ENCODE measurements around the gene LPAR1.

LPAR1 gene

GRCh38 chr9:110912419-110913291 lies 125.6 kb downstream of the LPAR1 start:
- no peaks in the 10 kb centered on the region for H3K4me1 Mint-ChIP-seq (ENCODE audit: low read depth)
- H3K27me3 Mint-ChIP-seq: no peaks in the 10 kb centered on the region
- no peak overlapping the region for H3K4me3 Mint-ChIP-seq
- no peaks in the 10 kb centered on the region for H3K36me3 Mint-ChIP-seq (ENCODE audit: low read depth)
- H3K27ac Mint-ChIP-seq: no peak overlapping the region
- H3K9me3 Mint-ChIP-seq: peaks cover 4% of the 10 kb centered on the region

- no peak overlapping the region for H3K4me3 Mint-ChIP-seq
- no peak overlapping the region for H3K27ac Mint-ChIP-seq
- H3K4me1 Mint-ChIP-seq (ENCODE audit: low read depth): no peaks in the 10 kb centered on the region
- no peaks in the 10 kb centered on the region for H3K36me3 Mint-ChIP-seq (ENCODE audit: low read depth)
- no peaks in the 10 kb centered on the region for H3K27me3 Mint-ChIP-seq
- peaks cover 4% of the 10 kb centered on the region for H3K9me3 Mint-ChIP-seq
Observed at GRCh38 chr9:110911659-110912418, 126.4 kb downstream of the LPAR1 start.

- Mint-ChIP-seq H3K36me3 (ENCODE audit: low read depth) (no peaks in the 10 kb centered on the region), H3K27ac (no peak overlapping the region), H3K9me3 (peaks cover 7% of the 10 kb centered on the region), H3K4me1 (ENCODE audit: low read depth) (no peaks in the 10 kb centered on the region), H3K27me3 (no peaks in the 10 kb centered on the region), H3K4me3 (no peak overlapping the region)
Observed at GRCh38 chr9:110908894-110909293, 129.4 kb downstream of the LPAR1 start.

GRCh38 chr9:110900917-110901316 lies 137.4 kb downstream of the LPAR1 start:
- Mint-ChIP-seq H3K36me3 (ENCODE audit: low read depth) (no peaks in the 10 kb centered on the region), H3K27ac (no peak overlapping the region), H3K4me1 (ENCODE audit: low read depth) (no peaks in the 10 kb centered on the region), H3K27me3 (no peaks in the 10 kb centered on the region), H3K9me3 (peaks cover 20% of the 10 kb centered on the region), H3K4me3 (no peak overlapping the region)

GRCh38 chr9:110900456-110900855 lies 137.8 kb downstream of the LPAR1 start:
- Mint-ChIP-seq H3K36me3 (ENCODE audit: low read depth) (no peaks in the 10 kb centered on the region), H3K27ac (no peak overlapping the region), H3K9me3 (peaks cover 20% of the 10 kb centered on the region), H3K27me3 (no peaks in the 10 kb centered on the region), H3K4me3 (no peak overlapping the region), H3K4me1 (ENCODE audit: low read depth) (no peaks in the 10 kb centered on the region)

- Mint-ChIP-seq H3K9me3 (peaks cover 17% of the 10 kb centered on the region), H3K4me3 (no peak overlapping the region), H3K36me3 (ENCODE audit: low read depth) (no peaks in the 10 kb centered on the region), H3K27ac (no peak overlapping the region), H3K4me1 (ENCODE audit: low read depth) (no peaks in the 10 kb centered on the region), H3K27me3 (no peaks in the 10 kb centered on the region)
Observed at GRCh38 chr9:110898866-110899265, 139.4 kb downstream of the LPAR1 start.

- Mint-ChIP-seq H3K36me3 (ENCODE audit: low read depth) (no peaks in the 10 kb centered on the region), H3K4me1 (ENCODE audit: low read depth) (no peaks in the 10 kb centered on the region), H3K27me3 (no peaks in the 10 kb centered on the region), H3K27ac (no peak overlapping the region), H3K4me3 (no peak overlapping the region), H3K9me3 (peaks cover 17% of the 10 kb centered on the region)
Observed at GRCh38 chr9:110898358-110898757, 139.9 kb downstream of the LPAR1 start.

- peaks cover 17% of the 10 kb centered on the region for H3K9me3 Mint-ChIP-seq
- H3K4me3 Mint-ChIP-seq: no peak overlapping the region
- H3K4me1 Mint-ChIP-seq (ENCODE audit: low read depth): no peaks in the 10 kb centered on the region
- no peak overlapping the region for H3K27ac Mint-ChIP-seq
- H3K27me3 Mint-ChIP-seq: no peaks in the 10 kb centered on the region
- no peaks in the 10 kb centered on the region for H3K36me3 Mint-ChIP-seq (ENCODE audit: low read depth)
Observed at GRCh38 chr9:110897943-110898342, 140.3 kb downstream of the LPAR1 start.

GRCh38 chr9:110895147-110895905 lies 142.9 kb downstream of the LPAR1 start:
- no peak overlapping the region for H3K4me3 Mint-ChIP-seq
- H3K27ac Mint-ChIP-seq: no peak overlapping the region
- H3K36me3 Mint-ChIP-seq (ENCODE audit: low read depth): no peaks in the 10 kb centered on the region
- no peaks in the 10 kb centered on the region for H3K4me1 Mint-ChIP-seq (ENCODE audit: low read depth)
- no peaks in the 10 kb centered on the region for H3K27me3 Mint-ChIP-seq
- peaks cover 8% of the 10 kb centered on the region for H3K9me3 Mint-ChIP-seq

- no peak overlapping the region for H3K4me3 Mint-ChIP-seq
- peaks cover 8% of the 10 kb centered on the region for H3K9me3 Mint-ChIP-seq
- H3K36me3 Mint-ChIP-seq (ENCODE audit: low read depth): no peaks in the 10 kb centered on the region
- H3K27me3 Mint-ChIP-seq: no peaks in the 10 kb centered on the region
- H3K4me1 Mint-ChIP-seq (ENCODE audit: low read depth): no peaks in the 10 kb centered on the region
- H3K27ac Mint-ChIP-seq: no peak overlapping the region
Observed at GRCh38 chr9:110894731-110895130, 143.5 kb downstream of the LPAR1 start.

GRCh38 chr9:110892689-110893088 lies 145.6 kb downstream of the LPAR1 start:
- no peaks in the 10 kb centered on the region for H3K36me3 Mint-ChIP-seq (ENCODE audit: low read depth)
- peaks cover 11% of the 10 kb centered on the region for H3K9me3 Mint-ChIP-seq
- H3K4me1 Mint-ChIP-seq (ENCODE audit: low read depth): no peaks in the 10 kb centered on the region
- H3K4me3 Mint-ChIP-seq: no peak overlapping the region
- H3K27ac Mint-ChIP-seq: no peak overlapping the region
- peaks cover 4% of the 10 kb centered on the region for H3K27me3 Mint-ChIP-seq

GRCh38 chr9:110891760-110892159 lies 146.5 kb downstream of the LPAR1 start:
- no peak overlapping the region for H3K27ac Mint-ChIP-seq
- peaks cover 6% of the 10 kb centered on the region for H3K9me3 Mint-ChIP-seq
- peaks cover 4% of the 10 kb centered on the region for H3K27me3 Mint-ChIP-seq
- H3K4me1 Mint-ChIP-seq (ENCODE audit: low read depth): no peaks in the 10 kb centered on the region
- H3K36me3 Mint-ChIP-seq (ENCODE audit: low read depth): no peaks in the 10 kb centered on the region
- H3K4me3 Mint-ChIP-seq: no peak overlapping the region

- H3K9me3 Mint-ChIP-seq: peaks cover 4% of the 10 kb centered on the region
- no peaks in the 10 kb centered on the region for H3K36me3 Mint-ChIP-seq (ENCODE audit: low read depth)
- H3K4me1 Mint-ChIP-seq (ENCODE audit: low read depth): no peaks in the 10 kb centered on the region
- H3K27me3 Mint-ChIP-seq: peaks cover 4% of the 10 kb centered on the region
- no peak overlapping the region for H3K27ac Mint-ChIP-seq
- no peak overlapping the region for H3K4me3 Mint-ChIP-seq
Observed at GRCh38 chr9:110890416-110890815, 147.9 kb downstream of the LPAR1 start.

- Mint-ChIP-seq H3K27me3 (peaks cover 4% of the 10 kb centered on the region), H3K27ac (no peak overlapping the region), H3K36me3 (ENCODE audit: low read depth) (no peaks in the 10 kb centered on the region), H3K9me3 (peaks cover 4% of the 10 kb centered on the region), H3K4me1 (ENCODE audit: low read depth) (no peaks in the 10 kb centered on the region), H3K4me3 (no peak overlapping the region)
Observed at GRCh38 chr9:110887276-110887675, 151.0 kb downstream of the LPAR1 start.

GRCh38 chr9:110886832-110887231 lies 151.4 kb downstream of the LPAR1 start:
- Mint-ChIP-seq H3K4me3 (no peak overlapping the region), H3K27me3 (peaks cover 4% of the 10 kb centered on the region), H3K4me1 (ENCODE audit: low read depth) (no peaks in the 10 kb centered on the region), H3K27ac (no peak overlapping the region), H3K36me3 (ENCODE audit: low read depth) (no peaks in the 10 kb centered on the region), H3K9me3 (peaks cover 4% of the 10 kb centered on the region)

Measured in stimulated activated naive CD8-positive, alpha-beta T cell treated with anti-CD3 and anti-CD28 coated beads, Interleukin-15, Interleukin-2, amounts not matched to agents 100 ng/mL and 50 ng/mL, for 24 hours (primary cell).